CD14-positive monocyte (primary cell): ENCODE results near the gene SLC66A3. TPM values are rescaled to one million over a fixed set of nuclear protein-coding genes. Genes with fewer than 3 reads are reported as not detected.

ENCODE experiments used
- DNase-seq, 3 donors: peaks; one replicate each; pipeline ENCODE4 v3.0.0-alpha.2; 2011 to 2022
- H2AFZ ChIP-seq: 2 replicates; pipeline ENCODE4 v1.6.0; 2012; ENCODE audit warnings: mild to moderate bottlenecking, low read depth, low read length, inconsistent platforms; ENCODE audit not compliant: insufficient read depth, poor library complexity, severe bottlenecking
- H3K27ac ChIP-seq, 2 donors: 1 replicate in 1 of 2; 2 replicates in 1 of 2; pipeline ENCODE4 v1.5.1; 2012 to 2013; ENCODE audit warnings: low read length in 2 of 2, control low read depth in 1 of 2, inconsistent platforms in 1 of 2, low read depth in 1 of 2, mild to moderate bottlenecking in 1 of 2
- H3K27me3 ChIP-seq, 2 donors: one replicate each; pipeline versions ENCODE4 v1.6.0 to v1.6.1; 2011 to 2013; ENCODE audit warnings: low read length in 2 of 2; ENCODE audit not compliant: control insufficient read depth in 2 of 2, insufficient read depth in 2 of 2
- H3K36me3 ChIP-seq, 2 donors: replicated peaks in 1 of 2; 1 replicate in 1 of 2; 2 replicates in 1 of 2; pipeline versions ENCODE4 v1.5.1 to v1.6.1; 2012 to 2013; ENCODE audit warnings: low read length in 2 of 2, control low read depth in 1 of 2, inconsistent platforms in 1 of 2, mild to moderate bottlenecking in 1 of 2; ENCODE audit not compliant: insufficient read depth in 2 of 2, control insufficient read depth in 1 of 2
- H3K4me1 ChIP-seq, 2 donors: 1 replicate in 1 of 2; 2 replicates in 1 of 2; pipeline versions ENCODE4 v1.5.1 to v1.6.1; 2012 to 2013; ENCODE audit warnings: low read length in 2 of 2, control low read depth in 1 of 2, inconsistent platforms in 1 of 2, mild to moderate bottlenecking in 1 of 2, moderate library complexity in 1 of 2; ENCODE audit not compliant: insufficient read depth in 2 of 2, control insufficient read depth in 1 of 2
- H3K4me2 ChIP-seq: replicated peaks from 2 replicates; pipeline ENCODE3; 2012; ENCODE audit warnings: low read length, moderate library complexity, mild to moderate bottlenecking; ENCODE audit not compliant: poor library complexity, severe bottlenecking; ENCODE audit errors: extremely low read depth
- H3K4me3 ChIP-seq, 3 experiments: fragments of 200-600 bp in 1 of 3; sonication (generic) in 1 of 3; replicated peaks in 1 of 3; 1 replicate in 2 of 3; 2 replicates in 1 of 3; pipeline ENCODE4 v1.5.1; 2011 to 2013; ENCODE audit warnings: low read length in 3 of 3, mild to moderate bottlenecking in 3 of 3, control low read depth in 2 of 3, low read depth in 2 of 3, inconsistent platforms in 1 of 3, moderate library complexity in 1 of 3
- H3K79me2 ChIP-seq: 2 replicates; pipeline ENCODE4 v1.6.0; 2012; ENCODE audit warnings: mild to moderate bottlenecking, control low read depth, inconsistent platforms, low read length, moderate library complexity; ENCODE audit not compliant: insufficient read depth
- H3K9ac ChIP-seq: 2 replicates; pipeline ENCODE4 v1.6.0; 2017; ENCODE audit warnings: low read length, mild to moderate bottlenecking; ENCODE audit not compliant: insufficient read depth, poor library complexity, severe bottlenecking
- H3K9me3 ChIP-seq, 2 donors: replicated peaks in 1 of 2; 1 replicate in 1 of 2; 2 replicates in 1 of 2; pipeline versions ENCODE4 v1.5.1 to v1.6.1; 2012 to 2013; ENCODE audit warnings: low read length in 2 of 2, control low read depth in 1 of 2; ENCODE audit not compliant: control insufficient read depth in 1 of 2, insufficient read depth in 1 of 2
- H4K20me1 ChIP-seq: 2 replicates; pipeline ENCODE4 v1.6.0; 2012; ENCODE audit warnings: mild to moderate bottlenecking, low read length, control low read depth, moderate library complexity; ENCODE audit not compliant: insufficient read depth
- H3K27ac Mint-ChIP-seq, 7 donors: one replicate each; pipeline ENCODE4 v1.8.0; 2020; ENCODE audit warnings: mild to moderate bottlenecking in 7 of 7, mixed read lengths in 7 of 7, moderate library complexity in 6 of 7, inconsistent platforms in 2 of 7
- H3K27me3 Mint-ChIP-seq, 3 donors: one replicate each; pipeline ENCODE4 v1.8.0; 2021 to 2022; ENCODE audit warnings: low read depth in 3 of 3, mild to moderate bottlenecking in 3 of 3, mixed read lengths in 3 of 3, moderate library complexity in 3 of 3, inconsistent platforms in 1 of 3
- H3K36me3 Mint-ChIP-seq, 2 donors: one replicate each; pipeline ENCODE4 v1.8.0; 2020; ENCODE audit warnings: mixed read lengths in 2 of 2, inconsistent platforms in 1 of 2, mild to moderate bottlenecking in 1 of 2
- H3K4me1 Mint-ChIP-seq: one replicate; pipeline ENCODE4 v1.8.0; 2020; ENCODE audit warnings: mild to moderate bottlenecking, mixed read lengths
- H3K4me3 Mint-ChIP-seq, 2 donors: one replicate each; pipeline ENCODE4 v1.8.0; 2020; ENCODE audit warnings: mild to moderate bottlenecking in 2 of 2, mixed read lengths in 2 of 2, moderate library complexity in 1 of 2
- H3K9me3 Mint-ChIP-seq, 7 donors: one replicate each; pipeline ENCODE4 v1.8.0; 2020 to 2022; ENCODE audit warnings: mixed read lengths in 7 of 7, mild to moderate bottlenecking in 6 of 7, moderate library complexity in 6 of 7, inconsistent platforms in 2 of 7
- WGBS: methylation state at CpG from one replicate; pipeline ENCODE4 v1.1.5; 2013; ENCODE audit warnings: missing lambda C conversion rate; ENCODE audit not compliant: insufficient coverage; 5-methylcytosine and 5-hydroxymethylcytosine counted together
- intact Hi-C, 2 donors: fragments of 100-400 bp; cut with micrococcal nuclease; formaldehyde crosslinking; loops; one replicate each; pipeline versions ENCODE4 v1.15.0 to v1.15.1; 2023
- polyA plus RNA-seq, 3 donors: library from polyadenylated mRNA; depleted of rRNA in 1 of 3; unstranded in 2 of 3; stranded (reverse) in 1 of 3; fragments of 300-500 nt in 2 of 3; fragments of >200 nt in 1 of 3; fragmentation: Illumina TruSeq in 2 of 3; gene quantifications; 1 replicate in 2 of 3; 2 replicates in 1 of 3; pipeline ENCODE4 v1.2.3, GENCODE V29; 2012 to 2021
- TF ChIP-seq, protein P1 (sequence below): fragments of 200-600 bp; IDR thresholded peaks from one replicate; pipeline ENCODE4 v1.8.0; 2022; ENCODE audit warnings: antibody characterized with exemption, mild to moderate bottlenecking

SLC66A3 gene
- polyA plus RNA-seq, 3 donors = 51.8 to 188 (median 169) TPM

DNA sequence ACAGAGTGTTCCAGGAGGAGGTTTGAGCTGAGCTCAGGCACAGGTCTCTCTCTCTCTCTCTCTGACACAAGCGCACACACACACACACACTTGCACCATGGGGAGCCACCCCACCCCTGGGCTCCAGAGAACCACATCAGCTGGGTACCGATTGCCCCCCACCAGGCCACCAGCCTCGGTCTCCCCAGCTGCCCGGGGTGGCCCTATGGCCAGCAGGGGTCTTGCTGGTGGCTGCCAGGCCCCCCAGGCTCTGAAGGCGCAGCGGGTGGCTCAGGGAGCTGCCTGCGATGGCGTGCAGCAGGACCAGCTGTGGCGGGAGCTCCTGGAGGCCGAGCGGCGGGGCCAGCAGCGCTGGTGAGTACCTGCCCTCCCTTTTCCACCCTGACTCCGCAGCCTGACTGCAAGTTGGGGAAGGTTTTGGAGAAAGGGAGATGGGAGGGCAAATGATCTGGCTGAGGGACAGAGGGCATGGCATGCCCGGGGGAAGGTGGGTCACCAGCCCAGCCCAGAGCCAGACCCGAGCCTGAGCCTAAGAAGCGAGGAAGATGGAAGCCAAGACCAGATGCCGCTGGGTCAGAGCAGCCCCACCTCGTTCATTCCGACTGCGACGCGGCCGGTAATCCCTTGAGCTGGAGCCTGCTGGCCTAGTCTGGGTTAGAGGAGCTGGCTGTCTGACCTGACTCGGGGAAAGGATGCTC is 21.9 kb upstream of the SLC66A3 start:
- H3K27ac ChIP-seq = peak overlapping the region in 1 of 2 donors; percentile 77
- H3K4me2 ChIP-seq = peak overlapping the region; percentile 96
- WGBS = 44% methylated on average over 18 of the region's 25 CpGs
- H3K9ac ChIP-seq = peak overlapping the region; percentile 65
- intact Hi-C loops = loop anchor here (2.0 to 5.0 kb wide), 4 partner anchors 314 to 449 kb away; no protein-coding TSS in a partner anchor
- peak overlapping the region; percentile 96 to 98 for H3K4me3 Mint-ChIP-seq
- H3K27ac Mint-ChIP-seq = peak overlapping the region in 6 of 7 donors; percentile 54 to 96 (median 90)
- H3K27me3 Mint-ChIP-seq = peaks cover 22 to 54% (median 34%) of the 10 kb centered on the region in 3 donors
- no peaks in the 10 kb centered on the region for H3K79me2 ChIP-seq
- no peaks in the 10 kb centered on the region for H3K9me3 ChIP-seq
- H2AFZ ChIP-seq = peak overlapping the region; percentile 96
- H3K4me1 ChIP-seq = peaks cover 24 to 27% of the 10 kb centered on the region in 2 donors
- peak overlapping the region; percentile 59 to 90 (median 71) for H3K4me3 ChIP-seq
- H3K36me3 Mint-ChIP-seq = no peaks in the 10 kb centered on the region
- no peak for DNase-seq
- TF ChIP-seq, protein P1, sequence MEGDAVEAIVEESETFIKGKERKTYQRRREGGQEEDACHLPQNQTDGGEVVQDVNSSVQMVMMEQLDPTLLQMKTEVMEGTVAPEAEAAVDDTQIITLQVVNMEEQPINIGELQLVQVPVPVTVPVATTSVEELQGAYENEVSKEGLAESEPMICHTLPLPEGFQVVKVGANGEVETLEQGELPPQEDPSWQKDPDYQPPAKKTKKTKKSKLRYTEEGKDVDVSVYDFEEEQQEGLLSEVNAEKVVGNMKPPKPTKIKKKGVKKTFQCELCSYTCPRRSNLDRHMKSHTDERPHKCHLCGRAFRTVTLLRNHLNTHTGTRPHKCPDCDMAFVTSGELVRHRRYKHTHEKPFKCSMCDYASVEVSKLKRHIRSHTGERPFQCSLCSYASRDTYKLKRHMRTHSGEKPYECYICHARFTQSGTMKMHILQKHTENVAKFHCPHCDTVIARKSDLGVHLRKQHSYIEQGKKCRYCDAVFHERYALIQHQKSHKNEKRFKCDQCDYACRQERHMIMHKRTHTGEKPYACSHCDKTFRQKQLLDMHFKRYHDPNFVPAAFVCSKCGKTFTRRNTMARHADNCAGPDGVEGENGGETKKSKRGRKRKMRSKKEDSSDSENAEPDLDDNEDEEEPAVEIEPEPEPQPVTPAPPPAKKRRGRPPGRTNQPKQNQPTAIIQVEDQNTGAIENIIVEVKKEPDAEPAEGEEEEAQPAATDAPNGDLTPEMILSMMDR = no peak
- H3K4me1 Mint-ChIP-seq = peaks cover 22% of the 10 kb centered on the region
- H4K20me1 ChIP-seq = no peaks in the 10 kb centered on the region
- H3K27me3 ChIP-seq = peaks cover 0 to 21% of the 10 kb centered on the region in 2 donors
- H3K9me3 Mint-ChIP-seq = peaks cover 0 to 3% (median under 1%) of the 10 kb centered on the region in 7 donors
- no peaks in the 10 kb centered on the region for H3K36me3 ChIP-seq

- Mint-ChIP-seq H3K36me3 (no peaks in the 10 kb centered on the region), H3K4me3 (peak overlapping the region; percentile 96 to 98), H3K27ac (peak overlapping the region in 3 of 7 donors; percentile 11 to 69 (median 15)), H3K4me1 (peaks cover 22% of the 10 kb centered on the region), H3K27me3 (peaks cover 20 to 51% (median 32%) of the 10 kb centered on the region in 3 donors), H3K9me3 (peaks cover 0 to 3% (median 2%) of the 10 kb centered on the region in 7 donors)
- no peak overlapping the region for H3K27ac ChIP-seq
- H3K4me2 ChIP-seq = peak overlapping the region; percentile 96
- intact Hi-C loops = loop anchor here (2.0 to 5.0 kb wide), 4 partner anchors 313 to 449 kb away; no protein-coding TSS in a partner anchor
- H3K27me3 ChIP-seq = peaks cover 0 to 21% of the 10 kb centered on the region in 2 donors
- 84% methylated on average over 7 of the region's 8 CpGs for WGBS
- peak overlapping the region in 1 of 3 experiments; percentile 90 for H3K4me3 ChIP-seq
- H3K4me1 ChIP-seq = peaks cover 24 to 27% of the 10 kb centered on the region in 2 donors
- no peak for DNase-seq
- peak overlapping the region; percentile 65 for H3K9ac ChIP-seq
- no peaks in the 10 kb centered on the region for H4K20me1 ChIP-seq
- no peaks in the 10 kb centered on the region for H3K79me2 ChIP-seq
- TF ChIP-seq, protein P1 = no peak
- no peaks in the 10 kb centered on the region for H3K9me3 ChIP-seq
- H3K36me3 ChIP-seq = no peaks in the 10 kb centered on the region
- peak overlapping the region; percentile 96 for H2AFZ ChIP-seq
Observed at GRCh38 chr2:11133936-11134320, 21.3 kb upstream of the SLC66A3 start.
